ENCODE measurements around the gene ZBTB8B.
"Not testable (repeated sequence)": the region's sequence is repeated elsewhere in the genome, so short reads cannot be mapped to it uniquely, and the experiment has no call there.

Gene ZBTB8B

GRCh38 chr1:32448186-32448772, 16.6 kb upstream of the ZBTB8B start:
- not testable (repeated sequence) for H3K27ac ChIP-seq (ENCODE audit: poor library complexity, severe bottlenecking); H3K4me1 ChIP-seq (ENCODE audit: insufficient read depth, poor library complexity, severe bottlenecking); H3K36me3 ChIP-seq (ENCODE audit: low read depth); H3K9me3 ChIP-seq (ENCODE audit: severe bottlenecking); H3K27me3 ChIP-seq (ENCODE audit: insufficient read depth, poor library complexity, severe bottlenecking)
- peak; percentile 92 for TF ChIP-seq CTCF (IDR thresholded peaks at IDR 0.05; ENCODE audit: poor library complexity, severe bottlenecking)
- peak; percentile 72 for DNase-seq (ENCODE audit: low spot score)
- peak; percentile 85 for ATAC-seq (ENCODE audit: low read depth)
- H3K4me3 ChIP-seq (ENCODE audit: severe bottlenecking) = peak overlapping the region; percentile 13

- no peaks in the 10 kb centered on the region for H3K36me3 ChIP-seq (ENCODE audit: low read depth)
- H3K4me1 ChIP-seq (ENCODE audit: insufficient read depth, poor library complexity, severe bottlenecking) = peaks cover 4% of the 10 kb centered on the region
- H3K27ac ChIP-seq (ENCODE audit: poor library complexity, severe bottlenecking) = no peak overlapping the region
- TF ChIP-seq CTCF (IDR thresholded peaks at IDR 0.05; ENCODE audit: poor library complexity, severe bottlenecking) = no peak
- H3K27me3 ChIP-seq (ENCODE audit: insufficient read depth, poor library complexity, severe bottlenecking) = no peaks in the 10 kb centered on the region
- H3K9me3 ChIP-seq (ENCODE audit: severe bottlenecking) = no peaks in the 10 kb centered on the region
- no peak for ATAC-seq (ENCODE audit: low read depth)
- H3K4me3 ChIP-seq (ENCODE audit: severe bottlenecking) = no peak overlapping the region
- DNase-seq (ENCODE audit: low spot score) = no peak
Observed at GRCh38 chr1:32448773-32449456, 16.0 kb upstream of the ZBTB8B start.

GRCh38 chr1:32449457-32449831, 15.4 kb upstream of the ZBTB8B start:
- H3K36me3 ChIP-seq (ENCODE audit: low read depth); H3K27me3 ChIP-seq (ENCODE audit: insufficient read depth, poor library complexity, severe bottlenecking); H3K4me1 ChIP-seq (ENCODE audit: insufficient read depth, poor library complexity, severe bottlenecking); H3K9me3 ChIP-seq (ENCODE audit: severe bottlenecking); H3K4me3 ChIP-seq (ENCODE audit: severe bottlenecking); H3K27ac ChIP-seq (ENCODE audit: poor library complexity, severe bottlenecking); ATAC-seq (ENCODE audit: low read depth); DNase-seq (ENCODE audit: low spot score): not testable (repeated sequence)

GRCh38 chr1:32454726-32455125, 10.1 kb upstream of the ZBTB8B start:
- H3K36me3 ChIP-seq (ENCODE audit: low read depth) = no peaks in the 10 kb centered on the region
- H3K27me3 ChIP-seq (ENCODE audit: insufficient read depth, poor library complexity, severe bottlenecking) = no peaks in the 10 kb centered on the region
- DNase-seq (ENCODE audit: low spot score) = no peak
- peak; percentile 80 for ATAC-seq (ENCODE audit: low read depth)
- H3K9me3 ChIP-seq (ENCODE audit: severe bottlenecking) = peaks cover 8% of the 10 kb centered on the region
- H3K4me3 ChIP-seq (ENCODE audit: severe bottlenecking) = no peak overlapping the region
- TF ChIP-seq CTCF (IDR thresholded peaks at IDR 0.05; ENCODE audit: poor library complexity, severe bottlenecking) = no peak
- H3K27ac ChIP-seq (ENCODE audit: poor library complexity, severe bottlenecking) = no peak overlapping the region
- H3K4me1 ChIP-seq (ENCODE audit: insufficient read depth, poor library complexity, severe bottlenecking) = no peaks in the 10 kb centered on the region

- no peak overlapping the region for H3K27ac ChIP-seq (ENCODE audit: poor library complexity, severe bottlenecking)
- peaks cover 8% of the 10 kb centered on the region for H3K9me3 ChIP-seq (ENCODE audit: severe bottlenecking)
- no peaks in the 10 kb centered on the region for H3K36me3 ChIP-seq (ENCODE audit: low read depth)
- H3K4me3 ChIP-seq (ENCODE audit: severe bottlenecking) = no peak overlapping the region
- TF ChIP-seq CTCF (IDR thresholded peaks at IDR 0.05; ENCODE audit: poor library complexity, severe bottlenecking) = no peak
- no peak for DNase-seq (ENCODE audit: low spot score)
- no peaks in the 10 kb centered on the region for H3K27me3 ChIP-seq (ENCODE audit: insufficient read depth, poor library complexity, severe bottlenecking)
- no peak for ATAC-seq (ENCODE audit: low read depth)
- no peaks in the 10 kb centered on the region for H3K4me1 ChIP-seq (ENCODE audit: insufficient read depth, poor library complexity, severe bottlenecking)
Observed at GRCh38 chr1:32455958-32456357, 8.9 kb upstream of the ZBTB8B start.

- H3K27ac ChIP-seq (ENCODE audit: poor library complexity, severe bottlenecking); H3K9me3 ChIP-seq (ENCODE audit: severe bottlenecking); H3K4me3 ChIP-seq (ENCODE audit: severe bottlenecking); H3K27me3 ChIP-seq (ENCODE audit: insufficient read depth, poor library complexity, severe bottlenecking); H3K36me3 ChIP-seq (ENCODE audit: low read depth); DNase-seq (ENCODE audit: low spot score); ATAC-seq (ENCODE audit: low read depth); H3K4me1 ChIP-seq (ENCODE audit: insufficient read depth, poor library complexity, severe bottlenecking): not testable (repeated sequence)
Observed at GRCh38 chr1:32458798-32459197, 6.1 kb upstream of the ZBTB8B start.

- H3K27ac ChIP-seq (ENCODE audit: poor library complexity, severe bottlenecking); H3K27me3 ChIP-seq (ENCODE audit: insufficient read depth, poor library complexity, severe bottlenecking); ATAC-seq (ENCODE audit: low read depth); DNase-seq (ENCODE audit: low spot score); H3K4me3 ChIP-seq (ENCODE audit: severe bottlenecking); H3K9me3 ChIP-seq (ENCODE audit: severe bottlenecking); H3K4me1 ChIP-seq (ENCODE audit: insufficient read depth, poor library complexity, severe bottlenecking); H3K36me3 ChIP-seq (ENCODE audit: low read depth): not testable (repeated sequence)
Observed at GRCh38 chr1:32462977-32463376, 1.9 kb upstream of the ZBTB8B start.
